Hepatocyte (in vitro differentiated cells): ENCODE data around the gene SCYGR6.

Source experiments
- CTCF ChIP-seq: fragments of 200-600 bp; sonication (generic); IDR thresholded peaks from 2 replicates; pipeline ENCODE4 v1.5.1; 2016; ENCODE audit warnings: antibody characterized with exemption, mild to moderate bottlenecking; ENCODE audit not compliant: poor library complexity
- EZH2phosphoT487 ChIP-seq: fragments of 200-600 bp; sonication (generic); IDR thresholded peaks from one replicate; pipeline ENCODE4 v1.6.1; 2018; ENCODE audit warnings: antibody characterized with exemption, mild to moderate bottlenecking, low read depth, moderate library complexity; ENCODE audit not compliant: unreplicated experiment, severe bottlenecking

- TF ChIP-seq CTCF (no peak), EZH2phosphoT487 (no peak)
Measured at GRCh38 chr2:227761740-227762476, 37.4 kb upstream of the SCYGR6 start.
